HG02763 (cell line): ENCODE data around the gene MRPS35.

Experiments used
- ATAC-seq: cut with Tn5 transposase; IDR thresholded peaks from one replicate; pipeline ENCODE4 v1.9.1; 2021; ENCODE audit warnings: mild to moderate bottlenecking, moderate library complexity; ENCODE audit not compliant: unreplicated experiment

MRPS35 gene

GRCh38 chr12:27802936-27803335 is 92.3 kb downstream of the MRPS35 start:
- no peak for ATAC-seq

- ATAC-seq: no peak
Measured at GRCh38 chr12:27805238-27805637, 94.6 kb downstream of the MRPS35 start.
